ENCODE measurements around the gene FASTK.
A peak's percentile ranks its signal among the peaks of the same experiment; 100 is the strongest.
"Not testable (repeated sequence)": the region's sequence is repeated elsewhere in the genome, so short reads cannot be mapped to it uniquely, and the experiment has no call there.

The FASTK gene

DNA sequence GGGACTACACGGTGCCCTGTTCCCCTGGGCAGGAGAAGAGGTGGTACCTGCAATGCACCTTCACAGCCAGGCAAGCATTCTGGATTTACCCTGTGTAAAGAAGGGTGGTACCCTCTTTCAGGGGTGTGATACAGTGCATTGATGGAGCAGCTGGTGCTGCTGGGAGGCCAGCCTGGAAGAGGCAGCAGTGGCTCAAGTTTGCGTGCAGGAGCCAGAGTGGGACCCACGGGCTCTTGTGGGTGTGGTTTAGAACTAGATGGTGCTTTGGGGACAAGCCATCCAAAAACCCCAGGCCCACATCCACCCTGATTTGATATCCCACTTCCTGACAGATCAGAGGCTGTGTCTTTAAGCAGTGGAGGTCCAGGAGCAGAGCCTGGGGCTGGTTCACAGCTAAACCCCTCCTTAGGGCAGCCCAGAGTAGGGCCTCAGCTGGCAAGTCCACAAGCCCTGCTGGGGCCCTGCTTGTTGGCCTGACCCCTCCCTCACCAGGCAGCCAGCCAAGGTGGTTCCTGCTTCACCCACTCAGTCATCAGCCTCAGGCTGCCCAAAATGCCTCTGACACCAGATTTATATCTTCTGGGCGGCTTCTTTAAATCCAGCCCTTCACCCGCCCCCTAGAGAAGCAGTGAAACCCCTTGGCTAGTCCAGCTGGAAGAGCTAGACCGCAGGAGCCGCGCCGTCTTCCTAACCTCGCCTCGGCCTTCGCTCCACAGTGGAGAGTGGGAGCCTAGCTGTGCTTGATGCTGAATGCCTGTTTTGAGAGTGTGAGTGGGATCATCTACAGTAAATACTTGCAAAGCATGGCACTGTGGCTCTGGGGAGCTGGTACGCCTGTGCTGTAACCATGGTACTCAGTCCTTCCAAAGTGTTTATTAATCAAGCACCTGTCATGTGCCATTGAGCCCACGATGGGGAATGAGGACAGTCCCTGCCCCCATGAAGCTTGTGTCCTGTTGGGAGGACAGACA, 33.7 kb downstream of the FASTK start:
- FAIRE-seq: no peak

GRCh38 chr7:151045967-151046366, 34.6 kb downstream of the FASTK start:
- FAIRE-seq: no peak

GRCh38 chr7:151045262-151045661, 35.3 kb downstream of the FASTK start:
- no peak for FAIRE-seq

DNA sequence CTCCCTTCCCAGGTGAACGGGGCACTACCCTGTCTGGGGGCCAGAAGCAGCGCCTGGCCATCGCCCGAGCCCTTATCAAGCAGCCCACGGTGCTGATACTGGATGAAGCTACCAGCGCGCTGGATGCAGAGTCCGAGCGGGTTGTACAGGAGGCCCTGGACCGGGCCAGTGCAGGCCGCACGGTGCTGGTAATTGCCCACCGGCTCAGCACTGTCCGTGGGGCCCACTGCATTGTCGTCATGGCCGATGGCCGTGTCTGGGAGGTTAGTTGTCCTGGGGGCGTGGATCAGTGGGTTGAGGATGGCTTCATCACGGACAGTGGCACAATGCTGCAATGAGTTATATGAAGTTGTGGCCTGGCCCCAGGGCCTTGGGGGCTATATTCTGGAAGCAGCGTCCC, 36.6 kb downstream of the FASTK start:
- no peak for FAIRE-seq

- not testable (repeated sequence) for FAIRE-seq
Observed at GRCh38 chr7:151043449-151043848, 37.2 kb downstream of the FASTK start.

DNA sequence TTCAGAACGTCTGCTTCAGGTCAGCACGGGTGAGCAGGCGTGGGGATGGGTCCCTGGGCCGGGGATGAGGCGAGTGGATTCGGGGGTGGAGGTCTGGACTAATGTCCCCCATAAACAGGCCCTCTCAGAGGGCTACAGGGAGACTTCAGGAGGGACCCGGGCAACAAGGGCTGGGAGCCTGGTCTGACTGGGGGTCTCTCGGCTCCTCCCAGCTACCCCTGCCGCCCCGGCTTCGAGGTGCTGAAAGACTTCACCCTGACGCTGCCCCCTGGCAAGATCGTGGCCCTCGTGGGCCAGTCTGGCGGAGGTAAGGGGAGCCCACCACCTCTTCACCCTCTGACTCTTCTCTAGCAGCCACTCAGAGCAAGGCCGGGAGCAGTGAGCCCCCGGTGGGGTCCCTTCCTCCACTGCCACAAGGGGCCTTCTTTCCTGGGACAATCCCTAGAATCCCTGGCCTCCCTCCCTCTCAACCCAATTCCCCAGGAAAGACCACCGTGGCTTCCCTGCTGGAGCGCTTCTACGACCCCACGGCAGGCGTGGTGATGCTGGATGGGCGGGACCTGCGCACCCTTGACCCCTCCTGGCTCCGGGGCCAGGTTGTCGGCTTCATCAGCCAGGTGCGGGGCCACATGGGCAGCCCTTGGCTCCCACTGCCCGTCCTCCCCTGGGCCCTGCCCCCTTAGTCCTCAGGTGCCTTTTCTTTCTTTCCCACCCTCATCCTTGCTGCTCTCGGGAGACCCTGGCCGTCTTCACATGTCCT, 39.8 kb downstream of the FASTK start:
- no peak for FAIRE-seq

GRCh38 chr7:151039850-151040548, 40.6 kb downstream of the FASTK start:
- FAIRE-seq: no peak

DNA sequence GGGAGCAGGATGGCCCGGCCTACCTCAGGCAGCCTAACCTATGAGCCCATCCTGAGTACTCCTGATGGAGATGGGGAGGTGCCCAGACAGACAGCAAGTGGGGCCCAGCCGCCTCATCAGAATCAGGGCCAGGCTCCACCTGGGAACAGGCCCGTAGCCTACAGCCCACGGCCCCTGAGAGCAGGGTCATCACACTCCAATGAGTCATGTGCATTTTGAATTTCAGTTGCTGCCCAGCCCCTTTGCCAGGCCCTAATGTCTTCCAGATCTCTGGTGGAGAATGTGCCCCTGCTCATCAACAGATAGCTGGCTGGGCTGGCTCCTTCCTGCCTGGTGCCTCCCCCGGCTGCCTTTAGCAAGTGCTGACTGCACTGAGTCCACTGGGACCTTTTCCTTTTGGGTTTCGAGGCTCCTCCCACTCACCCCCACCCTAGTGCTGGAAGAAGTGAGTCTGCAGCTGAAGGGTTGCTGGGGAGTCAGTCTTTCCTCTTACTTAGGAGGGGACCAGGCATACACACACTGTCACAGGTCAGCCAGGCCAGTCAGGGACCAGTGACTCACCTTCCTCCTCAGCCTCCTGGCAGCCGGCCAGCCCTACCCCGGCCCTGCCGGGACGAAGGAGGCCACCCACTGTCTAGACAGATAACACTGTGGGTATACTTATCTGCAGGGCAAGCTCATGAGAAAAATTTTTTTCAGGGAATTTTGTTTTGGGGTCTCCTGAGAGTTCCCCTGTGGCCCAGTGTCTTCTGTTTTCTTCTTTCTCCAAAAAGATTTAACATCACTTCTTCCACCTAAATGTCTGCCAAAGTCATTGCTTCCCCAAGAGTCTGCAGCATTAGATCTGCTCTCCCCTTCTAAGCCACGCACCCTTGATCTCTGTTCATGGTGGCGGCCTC, 41.4 kb downstream of the FASTK start:
- no peak for FAIRE-seq

GRCh38 chr7:151035902-151036301, 44.7 kb downstream of the FASTK start:
- FAIRE-seq: no peak

DNA sequence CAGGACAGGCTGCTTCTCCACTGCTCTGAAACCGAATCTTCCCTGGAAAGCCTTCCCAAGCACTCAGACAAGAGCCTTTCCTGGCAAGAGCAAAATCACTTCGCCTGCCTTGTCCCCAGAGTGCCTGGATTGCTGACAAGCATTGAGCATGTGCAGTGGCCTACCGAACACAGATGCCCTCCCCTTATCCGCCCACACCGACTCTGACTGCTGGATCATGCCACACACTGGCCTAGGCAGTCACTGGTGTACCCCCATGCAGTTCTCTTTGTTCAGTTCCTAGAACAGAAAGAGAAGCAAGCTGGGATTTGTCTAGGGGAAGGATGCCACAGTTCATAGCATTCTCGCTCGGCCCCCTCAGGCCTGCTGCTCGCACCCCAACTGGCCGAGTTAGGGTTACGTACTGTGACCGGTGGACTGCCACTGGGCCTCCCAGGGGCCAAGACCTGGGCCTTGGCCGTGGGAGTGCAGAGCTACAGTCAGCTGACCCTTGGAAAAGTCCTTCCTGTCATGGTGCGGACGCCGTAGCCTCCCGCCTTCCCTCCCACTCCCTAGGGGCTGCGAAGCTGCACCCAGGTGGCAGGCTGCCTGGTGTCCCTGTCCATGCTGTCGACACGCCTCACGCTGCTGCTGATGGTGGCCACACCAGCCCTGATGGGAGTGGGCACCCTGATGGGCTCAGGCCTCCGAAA, 45.4 kb downstream of the FASTK start:
- FAIRE-seq: no peak

- no peak for FAIRE-seq
Observed at GRCh38 chr7:151034312-151035025, 46.1 kb downstream of the FASTK start.

GRCh38 chr7:151033864-151034249, 46.8 kb downstream of the FASTK start:
- FAIRE-seq: no peak

DNA sequence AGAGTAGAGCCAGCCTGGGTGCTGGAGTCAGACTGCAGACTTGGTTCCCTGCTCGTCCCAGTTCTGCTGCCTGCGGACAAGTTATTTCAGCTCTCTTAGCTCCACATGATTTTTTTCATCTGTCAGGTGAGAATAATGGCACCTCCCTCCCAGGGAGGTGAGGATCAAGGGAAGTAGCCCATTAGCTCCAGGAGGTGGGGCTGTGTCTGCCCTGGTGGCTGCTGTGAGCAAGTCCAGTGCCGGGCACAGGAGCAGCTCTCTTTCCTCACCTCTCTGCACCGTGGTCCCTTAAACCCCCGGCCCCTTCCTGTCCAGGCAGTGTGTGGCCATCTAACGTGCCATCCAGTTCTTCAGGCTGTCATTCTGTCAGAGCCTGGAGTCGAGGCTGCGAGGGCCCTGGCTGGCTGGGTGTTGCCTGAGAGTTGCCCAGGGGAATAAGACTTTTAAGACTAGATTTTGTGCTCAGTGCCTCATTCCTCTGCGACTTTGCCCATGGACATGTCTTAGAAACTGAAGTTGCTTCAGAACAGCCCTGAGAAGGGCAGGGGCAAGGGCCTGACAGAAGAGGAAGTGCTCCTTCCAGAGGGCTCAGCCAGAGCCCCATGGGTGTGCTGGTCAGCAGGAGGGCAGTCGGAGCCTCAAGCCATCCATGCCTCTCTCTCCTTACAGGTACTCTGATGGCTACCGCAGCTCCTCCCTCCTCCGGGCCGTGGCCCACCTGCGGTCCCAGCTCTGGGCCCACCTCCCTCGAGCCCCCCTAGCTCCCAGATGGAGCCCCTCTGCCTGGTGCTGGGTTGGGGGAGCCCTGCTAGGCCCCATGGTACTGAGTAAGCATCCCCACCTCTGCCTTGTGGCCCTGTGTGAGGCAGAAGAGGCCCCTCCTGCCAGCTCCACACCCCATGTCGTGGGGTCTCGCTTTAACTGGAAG, 47.4 kb downstream of the FASTK start:
- FAIRE-seq: no peak

GRCh38 chr7:151031011-151031410, 49.6 kb downstream of the FASTK start:
- FAIRE-seq: no peak

DNA sequence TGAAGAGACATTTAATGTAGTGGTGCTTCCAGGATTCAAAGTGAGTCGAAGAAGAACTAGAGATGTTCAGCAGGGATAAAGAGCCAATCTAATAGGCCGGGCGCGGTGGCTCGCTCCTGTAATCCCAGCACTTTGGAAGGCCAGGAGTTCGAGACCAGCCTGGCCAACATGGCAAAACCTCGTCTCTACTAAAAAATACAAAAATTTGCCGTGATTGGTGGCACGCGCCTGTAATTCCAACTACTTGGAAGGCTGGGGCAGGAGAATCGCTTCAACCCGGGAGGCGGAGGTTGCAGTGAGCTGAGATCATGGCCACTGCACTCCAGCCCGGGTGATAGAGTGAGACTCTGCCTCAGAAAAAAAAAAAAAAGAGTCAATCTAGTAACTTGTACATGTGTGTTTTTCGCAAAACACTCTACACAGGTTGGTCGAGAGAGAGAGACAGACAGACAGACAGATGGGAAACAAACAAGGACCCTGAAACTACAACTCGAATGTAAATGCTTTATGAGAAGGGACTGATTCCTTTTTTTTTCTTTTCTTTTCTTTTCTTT, 51.6 kb downstream of the FASTK start:
- FAIRE-seq: no peak

DNA sequence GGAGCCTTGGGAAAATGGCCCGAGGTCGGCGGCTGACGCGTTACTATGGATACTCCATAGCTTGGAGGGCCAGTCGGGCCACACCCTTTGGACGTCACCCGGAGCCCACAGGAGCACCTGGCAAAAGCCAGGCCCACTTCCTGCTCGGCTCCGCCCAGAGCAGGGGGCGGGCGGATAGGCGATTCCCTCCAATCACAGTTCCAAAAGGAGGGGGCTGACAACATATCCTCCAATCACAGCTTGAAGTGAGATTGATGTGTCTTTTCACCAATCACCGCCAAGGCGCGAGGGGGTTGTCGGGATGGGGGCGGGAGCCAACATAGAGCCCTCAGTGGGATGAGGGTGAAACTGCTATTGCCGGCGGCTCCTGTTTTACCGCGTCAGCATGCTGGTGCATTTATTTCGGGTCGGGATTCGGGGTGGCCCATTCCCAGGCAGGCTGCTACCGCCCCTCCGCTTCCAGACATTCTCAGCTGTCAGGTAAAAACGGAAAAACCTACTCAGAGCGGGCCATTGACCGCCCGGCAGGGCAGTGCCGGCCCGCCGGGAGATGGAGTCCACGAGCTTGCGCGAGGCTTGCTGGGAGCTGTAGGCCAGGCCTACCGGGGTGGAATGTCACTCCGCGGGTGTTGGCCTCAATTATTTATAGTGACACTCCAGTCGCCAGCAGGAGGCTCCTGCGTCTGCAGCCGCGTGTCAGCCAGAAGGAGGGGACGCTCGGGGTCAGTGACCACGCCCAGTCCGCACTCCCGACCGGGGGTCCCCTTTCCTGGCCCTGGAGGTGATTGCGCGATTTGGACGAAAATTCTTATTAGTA, 52.3 kb downstream of the FASTK start, which contains the start of gene ABCB8:
Gene ABCB8 (plus strand): TSS at position 320 of the 817 bp plus-strand sequence. CDS start 66 bp downstream, at position 386.
- peak; percentile 33 for FAIRE-seq

DNA sequence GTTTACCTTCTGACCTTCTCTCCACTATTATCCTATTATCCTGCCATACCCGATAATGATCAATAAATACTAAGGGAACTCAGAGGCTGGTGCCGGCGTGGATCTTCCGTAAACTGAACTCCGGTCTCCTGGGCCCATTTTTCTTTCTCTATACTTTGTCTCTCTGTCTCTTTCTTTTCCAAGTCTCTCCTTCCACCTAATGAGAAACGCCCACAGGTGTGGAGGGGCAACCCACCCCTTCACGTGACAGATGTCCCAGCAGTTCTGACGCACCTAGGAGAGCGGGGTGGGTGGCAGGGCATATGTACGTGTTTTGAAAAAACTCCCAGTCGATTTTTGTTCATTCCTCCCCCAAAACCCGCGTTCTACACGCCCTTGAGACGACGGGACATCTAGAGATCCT, 52.9 kb downstream of the FASTK start:
- FAIRE-seq: not testable (repeated sequence)

All from colon (tissue), 2 donors.